G401.6 (cell line): ENCODE data around the gene LCMT1.
A peak's percentile ranks its signal among the peaks of the same experiment; 100 is the strongest.
"Not testable (repeated sequence)": the region's sequence is repeated elsewhere in the genome, so short reads cannot be mapped to it uniquely, and the experiment has no call there.

Experiments used
- FAIRE-seq: peaks from 2 replicates; lab custom pipeline; 2012; peaks lifted over from hg19 to GRCh38; lab: Jason Lieb, UNC

LCMT1 gene

GRCh38 chr16:25095636-25096035, 15.9 kb upstream of the LCMT1 start:
- no peak for FAIRE-seq

GRCh38 chr16:25097276-25097975, 14.1 kb upstream of the LCMT1 start:
- FAIRE-seq = no peak

GRCh38 chr16:25100511-25100910, 11.0 kb upstream of the LCMT1 start:
- FAIRE-seq = no peak

GRCh38 chr16:25106567-25107465, 4.7 kb upstream of the LCMT1 start:
- FAIRE-seq = peak; percentile 27

- no peak for FAIRE-seq
Observed at GRCh38 chr16:25107466-25107792, 4.1 kb upstream of the LCMT1 start.

GRCh38 chr16:25108054-25108453, 3.5 kb upstream of the LCMT1 start:
- no peak for FAIRE-seq

- no peak for FAIRE-seq
Observed at GRCh38 chr16:25109643-25110042, 1.9 kb upstream of the LCMT1 start.

GRCh38 chr16:25110387-25110947, 1.1 kb upstream of the LCMT1 start:
- FAIRE-seq = no peak

GRCh38 chr16:25114121-25114520, 2.6 kb downstream of the LCMT1 start:
- no peak for FAIRE-seq

GRCh38 chr16:25118851-25119578, 7.5 kb downstream of the LCMT1 start:
- FAIRE-seq = no peak

- FAIRE-seq = no peak
Observed at GRCh38 chr16:25121824-25122600, 10.5 kb downstream of the LCMT1 start.

GRCh38 chr16:25124503-25124902, 13.0 kb downstream of the LCMT1 start:
- no peak for FAIRE-seq

GRCh38 chr16:25126086-25126666, 14.6 kb downstream of the LCMT1 start:
- not testable (repeated sequence) for FAIRE-seq

- peak; percentile 37 for FAIRE-seq
Observed at GRCh38 chr16:25126820-25127232, 15.3 kb downstream of the LCMT1 start.

- not testable (repeated sequence) for FAIRE-seq
Observed at GRCh38 chr16:25132751-25133150, 21.2 kb downstream of the LCMT1 start.

- no peak for FAIRE-seq
Observed at GRCh38 chr16:25134166-25134700, 22.7 kb downstream of the LCMT1 start.

- no peak for FAIRE-seq
Observed at GRCh38 chr16:25135254-25135878, 23.8 kb downstream of the LCMT1 start.

GRCh38 chr16:25138130-25138529, 26.6 kb downstream of the LCMT1 start:
- no peak for FAIRE-seq

- no peak for FAIRE-seq
Observed at GRCh38 chr16:25140459-25140858, 28.9 kb downstream of the LCMT1 start.

- no peak for FAIRE-seq
Observed at GRCh38 chr16:25141648-25142047, 30.1 kb downstream of the LCMT1 start.

- FAIRE-seq = no peak
Observed at GRCh38 chr16:25143928-25144327, 32.4 kb downstream of the LCMT1 start.
